ENCODE measurements around the gene CEP104. TPM values are rescaled to one million over a fixed set of nuclear protein-coding genes. Genes with fewer than 3 reads are reported as not detected.
"Not testable (repeated sequence)": the region's sequence is repeated elsewhere in the genome, so short reads cannot be mapped to it uniquely, and the experiment has no call there.

Gene CEP104
- polyA plus RNA-seq, 2 of the 4 experiments (the other 2 are of a cell fraction) = 14.5 to 28.8 TPM

- 0 out of 3 replicates have a peak, but pooled peaks cover 3% of the 10 kb centered on the region for H3K4me1 ChIP-seq
- H3K27ac ChIP-seq = no peak overlapping the region
- ChIA-PET CTCF (interaction anchor here (1.4 kb wide), 1 partner anchor 9 kb away, joined by 7 read pairs; no protein-coding TSS in a partner anchor), POLR2A (no interaction called here)
- DNase-seq (ENCODE audit: low read depth in 1 of 2, low spot score in 1 of 2) (no peak), ATAC-seq (no peak), FAIRE-seq (no peak)
- H3K4me2 ChIP-seq = no peak overlapping the region
- TF ChIP-seq ATOH8 (CRISPR knock-in tag; IDR thresholded peaks at IDR 0.05; ENCODE audit: low read depth) (no peak), NPAS2 (CRISPR knock-in tag; IDR thresholded peaks at IDR 0.05; ENCODE audit: borderline replicate concordance) (no peak), HOXA7 (CRISPR knock-in tag; IDR thresholded peaks at IDR 0.05) (no peak), RCOR1 (IDR thresholded peaks at IDR 0.05; ENCODE audit: low read depth, low read length) (no peak), BHLHE40 (IDR thresholded peaks at IDR 0.05; ENCODE audit: low read depth, low read length) (no peak), FOXS1 (CRISPR knock-in tag; IDR thresholded peaks at IDR 0.05) (no peak), EHF (CRISPR knock-in tag; IDR thresholded peaks at IDR 0.05) (no peak), CHD4 (IDR thresholded peaks at IDR 0.05; ENCODE audit: borderline replicate concordance) (no peak), RAD21 (conservative IDR thresholded peaks at IDR 0.05 in 1 of 2, IDR thresholded peaks at IDR 0.05 in 1 of 2) (no peak), ZC3H11A (IDR thresholded peaks at IDR 0.05) (no peak), KDM1A (IDR thresholded peaks at IDR 0.05; ENCODE audit: low read depth) (no peak), POLR2A (IDR thresholded peaks at IDR 0.05; ENCODE audit: low read length) (no peak)
- H3K4me3 ChIP-seq = no peak overlapping the region
- 20% methylated on average over 1 of the region's 2 CpGs for WGBS (ENCODE audit: missing lambda C conversion rate)
- H3K9me3 ChIP-seq = no peaks in the 10 kb centered on the region
Measured at GRCh38 chr1:3811595-3811911, 45.5 kb downstream of the CEP104 start.

GRCh38 chr1:3810149-3810761 lies 46.8 kb downstream of the CEP104 start:
- H3K4me2 ChIP-seq; H3K9me3 ChIP-seq; H3K4me1 ChIP-seq; H3K4me3 ChIP-seq; FAIRE-seq; H3K27ac ChIP-seq; DNase-seq (ENCODE audit: low read depth in 1 of 2, low spot score in 1 of 2): not testable (repeated sequence)
- WGBS (ENCODE audit: missing lambda C conversion rate) = 78% methylated on average over 9 of the region's 9 CpGs
- POLR2A ChIA-PET = interaction anchor here (0.7 kb wide), 1 partner anchor 8 kb away, joined by 3 read pairs; no protein-coding TSS in a partner anchor
- peak; percentile 31 to 65; a peak in 4 of 6 replicates for ATAC-seq
- CTCF ChIA-PET = interaction anchor here (1.4 kb wide), 1 partner anchor 8 kb away, joined by 7 read pairs; no protein-coding TSS in a partner anchor

GRCh38 chr1:3809680-3810079 lies 47.3 kb downstream of the CEP104 start:
- 24% methylated on average over 3 of the region's 7 CpGs for WGBS (ENCODE audit: missing lambda C conversion rate)
- Histone ChIP-seq H3K4me1 (0 out of 3 replicates have a peak, but pooled peaks cover 3% of the 10 kb centered on the region), H3K27ac (no peak overlapping the region), H3K9me3 (no peaks in the 10 kb centered on the region), H3K4me3 (no peak overlapping the region), H3K4me2 (no peak overlapping the region)
- POLR2A ChIA-PET = no interaction called here
- CTCF ChIA-PET = no interaction called here
- FAIRE-seq = no peak
- peak in 1 of 2 experiments; percentile 33 for DNase-seq (ENCODE audit: low read depth in 1 of 2, low spot score in 1 of 2)
- ATAC-seq = peak; percentile 58 to 74; a peak in 5 of 6 replicates
- no peak for TF ChIP-seq JUNB (IDR thresholded peaks at IDR 0.05)
- TF ChIP-seq HMGXB4 (CRISPR knock-in tag; IDR thresholded peaks at IDR 0.05; ENCODE audit: borderline replicate concordance) = no peak
- no peak for TF ChIP-seq HOXA7 (CRISPR knock-in tag; IDR thresholded peaks at IDR 0.05)
- TF ChIP-seq HES2 (IDR thresholded peaks at IDR 0.05) = no peak
- TF ChIP-seq TFCP2L1 (CRISPR knock-in tag; IDR thresholded peaks at IDR 0.05) = no peak
- no peak for TF ChIP-seq MAZ (IDR thresholded peaks at IDR 0.05; ENCODE audit: borderline replicate concordance, low read depth, low read length)
- TF ChIP-seq EHMT2 (IDR thresholded peaks at IDR 0.05; ENCODE audit: low read depth) = no peak
- no peak for TF ChIP-seq FOSB (CRISPR knock-in tag; IDR thresholded peaks at IDR 0.05)
- TF ChIP-seq ZNF302 (CRISPR knock-in tag; IDR thresholded peaks at IDR 0.05) = no peak
- TF ChIP-seq RCOR1 (IDR thresholded peaks at IDR 0.05; ENCODE audit: low read depth, low read length) = no peak
- no peak for TF ChIP-seq RNF2 (IDR thresholded peaks at IDR 0.05; ENCODE audit: borderline replicate concordance, low read depth)
- no peak for TF ChIP-seq POLR2AphosphoS2 (conservative IDR thresholded peaks at IDR 0.05; ENCODE audit: low read length)
- TF ChIP-seq CTCF (IDR thresholded peaks at IDR 0.05) = no peak
- TF ChIP-seq SREBF2 (IDR thresholded peaks at IDR 0.05) = no peak
- TF ChIP-seq EHF (CRISPR knock-in tag; IDR thresholded peaks at IDR 0.05) = no peak
- no peak for TF ChIP-seq CHD2 (IDR thresholded peaks at IDR 0.05; ENCODE audit: low read length, partially characterized antibody)
- no peak for TF ChIP-seq FOXS1 (CRISPR knock-in tag; IDR thresholded peaks at IDR 0.05)
- TF ChIP-seq ELK1 (IDR thresholded peaks at IDR 0.05; ENCODE audit: low read depth, low read length) = no peak
- TF ChIP-seq FOSL2 (IDR thresholded peaks at IDR 0.05) = no peak
- no peak for TF ChIP-seq FOSL2 (CRISPR knock-in tag; IDR thresholded peaks at IDR 0.05)
